Lower lobe of right lung (tissue), 2 donors: ENCODE measurements around the gene SNX14. TPM values are rescaled to one million over a fixed set of nuclear protein-coding genes. Genes with fewer than 3 reads are reported as not detected.

Experiments used
- ATAC-seq, 2 donors: fragments of 200-7000 bp; cut with Tn5 transposase; one replicate each; pipeline ENCODE4 v1.9.1; 2020 to 2022; ENCODE audit warnings: mild to moderate bottlenecking in 2 of 2, moderate library complexity in 2 of 2
- DNase-seq: peaks from one replicate; pipeline ENCODE4 v3.0.0-alpha.2; 2020
- H3K27ac ChIP-seq: fragments of 200-600 bp; one replicate; pipeline ENCODE4 v1.8.0; 2022
- H3K27me3 ChIP-seq: fragments of 200-600 bp; one replicate; pipeline ENCODE4 v1.8.0; 2022; ENCODE audit warnings: low read depth
- H3K36me3 ChIP-seq: fragments of 200-600 bp; one replicate; pipeline ENCODE4 v1.8.0; 2022; ENCODE audit warnings: mild to moderate bottlenecking
- H3K4me1 ChIP-seq: fragments of 200-600 bp; one replicate; pipeline ENCODE4 v1.8.0; 2022
- H3K4me3 ChIP-seq: fragments of 200-600 bp; one replicate; pipeline ENCODE4 v1.8.0; 2022; ENCODE audit warnings: mild to moderate bottlenecking
- H3K9me3 ChIP-seq: fragments of 200-600 bp; one replicate; pipeline ENCODE4 v1.8.0; 2022
- CTCF ChIP-seq: fragments of 200-600 bp; IDR thresholded peaks from one replicate; pipeline ENCODE4 v1.8.0; 2022; ENCODE audit warnings: antibody characterized with exemption, mild to moderate bottlenecking
- intact Hi-C: fragments of 100-400 bp; cut with DNase I; formaldehyde crosslinking; loops from one replicate; pipeline ENCODE4 v1.11.0; 2022
- total RNA-seq: library from RNA; stranded (reverse); fragmentation: NEBNext Ultra II Directional; extraction: Animal tissue kit (Norgen Biotek cat#: 25700); gene quantifications from one replicate; pipeline ENCODE4 v1.2.1, GENCODE V29; 2021
- donor health status: DM: no; HTN: yes; CAD: no; lungs with severe emphysema.

Gene SNX14
- total RNA-seq, 1 donor from 2014 or later = 86.7 TPM

- DNase-seq = no peak
- H3K27me3 ChIP-seq = no peaks in the 10 kb centered on the region
- intact Hi-C loops = no loop called here
- ATAC-seq = peak in 1 of 2 donors; percentile 12
- no peak overlapping the region for H3K4me3 ChIP-seq
- H3K9me3 ChIP-seq = peaks cover 19% of the 10 kb centered on the region
- H3K27ac ChIP-seq = no peak overlapping the region
- H3K36me3 ChIP-seq = peaks cover 7% of the 10 kb centered on the region
- TF ChIP-seq CTCF = no peak
- peaks cover 21% of the 10 kb centered on the region for H3K4me1 ChIP-seq
Observed at GRCh38 chr6:85580878-85581267, 12.8 kb downstream of the SNX14 start.

GRCh38 chr6:85580118-85580877 is 13.4 kb downstream of the SNX14 start:
- H3K27ac ChIP-seq = no peak overlapping the region
- no peak overlapping the region for H3K4me3 ChIP-seq
- peaks cover 23% of the 10 kb centered on the region for H3K4me1 ChIP-seq

GRCh38 chr6:85579581-85579980 is 14.1 kb downstream of the SNX14 start:
- no peak for TF ChIP-seq CTCF
- H3K4me1 ChIP-seq = peaks cover 23% of the 10 kb centered on the region
- H3K36me3 ChIP-seq = peaks cover 7% of the 10 kb centered on the region
- H3K9me3 ChIP-seq = peaks cover 19% of the 10 kb centered on the region
- no peak overlapping the region for H3K4me3 ChIP-seq
- ATAC-seq (peak; percentile 54 to 57), DNase-seq (no peak)
- no peaks in the 10 kb centered on the region for H3K27me3 ChIP-seq
- intact Hi-C loops = no loop called here
- no peak overlapping the region for H3K27ac ChIP-seq

More at GRCh38 chr6:85580118-85580877, 13.4 kb downstream of the SNX14 start:
- Histone ChIP-seq H3K9me3 (peaks cover 19% of the 10 kb centered on the region), H3K27me3 (no peaks in the 10 kb centered on the region), H3K36me3 (peaks cover 7% of the 10 kb centered on the region)
- no peak for TF ChIP-seq CTCF
- ATAC-seq (peak in 1 of 2 donors; percentile 44), DNase-seq (no peak)
- intact Hi-C loops = no loop called here

GRCh38 chr6:85576476-85576875 is 17.2 kb downstream of the SNX14 start:
- peaks cover 12% of the 10 kb centered on the region for H3K36me3 ChIP-seq
- no peaks in the 10 kb centered on the region for H3K27me3 ChIP-seq
- no peak overlapping the region for H3K27ac ChIP-seq
- peaks cover 23% of the 10 kb centered on the region for H3K4me1 ChIP-seq
- DNase-seq (no peak), ATAC-seq (no peak)
- intact Hi-C loops = no loop called here
- H3K4me3 ChIP-seq = no peak overlapping the region
- H3K9me3 ChIP-seq = peaks cover 3% of the 10 kb centered on the region
- TF ChIP-seq CTCF = no peak

- no peak overlapping the region for H3K27ac ChIP-seq
- intact Hi-C loops = no loop called here
- H3K4me3 ChIP-seq = no peak overlapping the region
- no peaks in the 10 kb centered on the region for H3K9me3 ChIP-seq
- no peak for DNase-seq
- no peak for TF ChIP-seq CTCF
- ATAC-seq = no peak
- peaks cover 11% of the 10 kb centered on the region for H3K4me1 ChIP-seq
- H3K36me3 ChIP-seq = peaks cover 15% of the 10 kb centered on the region
- H3K27me3 ChIP-seq = no peaks in the 10 kb centered on the region
Observed at GRCh38 chr6:85574932-85575598, 18.6 kb downstream of the SNX14 start.
